GM12892 (cell line): ENCODE measurements around the gene NAGS. TPM values are rescaled to one million over a fixed set of nuclear protein-coding genes. Genes with fewer than 3 reads are reported as not detected.
"Not testable (repeated sequence)": the region's sequence is repeated elsewhere in the genome, so short reads cannot be mapped to it uniquely, and the experiment has no call there.

Experiments
- DNase-seq: peaks from one replicate; pipeline ENCODE4 v3.0.0; 2011; ENCODE audit not compliant: insufficient read length
- FAIRE-seq: peaks from 2 replicates; lab custom pipeline; 2011; peaks lifted over from hg19 to GRCh38; lab: Jason Lieb, UNC
- POLR2A ChIP-seq: IDR thresholded peaks from 2 replicates; pipeline ENCODE4 v1.6.1; 2011; ENCODE audit warnings: low read depth, low read length, control low read depth
- POLR2AphosphoS5 ChIP-seq: IDR thresholded peaks from 2 replicates; pipeline ENCODE4 v1.6.1; 2011; ENCODE audit warnings: low read depth, low read length, control low read depth
- TAF1 ChIP-seq: IDR thresholded peaks from 2 replicates; pipeline ENCODE4 v1.6.1; 2011; ENCODE audit warnings: low read depth, mild to moderate bottlenecking, control low read depth, low read length, borderline replicate concordance
- polyA plus RNA-seq: library from polyadenylated mRNA; unstranded; fragments of >200 nt; gene quantifications from one replicate; pipeline ENCODE4 v1.2.1, GENCODE V29; 2012; ENCODE audit warnings: missing spikeins, inconsistent platforms; ENCODE audit not compliant: missing spikeins

NAGS gene, protein sequence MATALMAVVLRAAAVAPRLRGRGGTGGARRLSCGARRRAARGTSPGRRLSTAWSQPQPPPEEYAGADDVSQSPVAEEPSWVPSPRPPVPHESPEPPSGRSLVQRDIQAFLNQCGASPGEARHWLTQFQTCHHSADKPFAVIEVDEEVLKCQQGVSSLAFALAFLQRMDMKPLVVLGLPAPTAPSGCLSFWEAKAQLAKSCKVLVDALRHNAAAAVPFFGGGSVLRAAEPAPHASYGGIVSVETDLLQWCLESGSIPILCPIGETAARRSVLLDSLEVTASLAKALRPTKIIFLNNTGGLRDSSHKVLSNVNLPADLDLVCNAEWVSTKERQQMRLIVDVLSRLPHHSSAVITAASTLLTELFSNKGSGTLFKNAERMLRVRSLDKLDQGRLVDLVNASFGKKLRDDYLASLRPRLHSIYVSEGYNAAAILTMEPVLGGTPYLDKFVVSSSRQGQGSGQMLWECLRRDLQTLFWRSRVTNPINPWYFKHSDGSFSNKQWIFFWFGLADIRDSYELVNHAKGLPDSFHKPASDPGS
- polyA plus RNA-seq: 0.47 TPM

DNA sequence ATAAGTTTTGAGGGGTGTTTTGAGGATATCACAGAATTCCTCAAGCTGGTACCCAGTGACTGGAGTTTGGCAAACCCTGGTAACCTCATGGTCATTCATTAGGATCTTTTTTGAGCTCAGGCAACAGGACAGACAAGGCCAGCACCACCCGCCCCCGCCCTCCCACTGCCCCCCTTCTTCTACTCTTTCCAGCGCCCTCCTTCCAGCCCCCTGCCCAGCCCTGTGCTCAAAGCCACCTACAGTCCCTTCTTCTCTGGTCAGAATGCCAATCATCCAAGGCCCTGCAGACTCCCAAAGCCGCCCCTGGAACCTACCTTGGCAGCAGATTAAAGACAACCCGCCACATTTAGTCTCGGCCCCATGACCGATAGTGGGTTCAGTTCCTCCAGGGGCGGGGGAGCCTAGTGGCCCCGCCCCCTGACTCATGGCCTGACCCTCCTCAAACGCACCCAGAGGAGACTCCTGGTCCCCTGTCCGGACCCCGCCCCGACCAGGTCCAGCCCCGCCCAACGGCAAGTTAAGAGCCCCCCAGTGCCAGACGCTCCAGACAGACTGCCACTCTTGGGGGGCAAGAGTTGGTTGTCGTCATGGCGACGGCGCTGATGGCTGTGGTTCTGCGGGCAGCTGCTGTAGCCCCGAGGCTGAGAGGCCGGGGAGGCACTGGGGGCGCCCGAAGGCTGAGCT, at the start of gene NAGS:
Gene NAGS, plus strand, starts transcription at position 546 of the 684 bp plus-strand sequence. Its CDS starts 42 bp downstream, at position 588.
- FAIRE-seq: no peak
- no peak for TF ChIP-seq POLR2A
- TF ChIP-seq TAF1: no peak
- no peak for TF ChIP-seq POLR2AphosphoS5
- no peak for DNase-seq

DNA sequence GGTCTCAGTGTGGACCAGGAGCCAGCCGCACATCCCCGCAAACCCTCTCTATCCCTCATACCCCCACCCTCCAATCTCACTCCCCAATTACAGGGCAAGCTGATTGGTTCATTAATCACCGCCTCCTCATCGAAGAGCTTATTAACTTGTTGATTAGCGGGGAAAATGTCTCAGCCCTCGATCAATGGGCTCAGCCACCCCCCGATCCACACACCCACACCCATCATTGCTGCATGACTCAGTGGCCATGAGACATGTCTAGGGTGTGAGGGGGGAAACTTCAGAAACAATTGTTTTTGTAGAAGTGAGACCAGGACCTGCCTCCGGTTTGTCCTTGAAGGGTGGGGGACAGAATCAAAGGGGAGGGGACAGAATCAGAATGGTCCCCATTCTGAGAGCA, 48.2 kb upstream of the NAGS start:
- FAIRE-seq (no peak), DNase-seq (no peak)
- no peak for TF ChIP-seq TAF1
- no peak for TF ChIP-seq POLR2A
- TF ChIP-seq POLR2AphosphoS5: no peak

DNA sequence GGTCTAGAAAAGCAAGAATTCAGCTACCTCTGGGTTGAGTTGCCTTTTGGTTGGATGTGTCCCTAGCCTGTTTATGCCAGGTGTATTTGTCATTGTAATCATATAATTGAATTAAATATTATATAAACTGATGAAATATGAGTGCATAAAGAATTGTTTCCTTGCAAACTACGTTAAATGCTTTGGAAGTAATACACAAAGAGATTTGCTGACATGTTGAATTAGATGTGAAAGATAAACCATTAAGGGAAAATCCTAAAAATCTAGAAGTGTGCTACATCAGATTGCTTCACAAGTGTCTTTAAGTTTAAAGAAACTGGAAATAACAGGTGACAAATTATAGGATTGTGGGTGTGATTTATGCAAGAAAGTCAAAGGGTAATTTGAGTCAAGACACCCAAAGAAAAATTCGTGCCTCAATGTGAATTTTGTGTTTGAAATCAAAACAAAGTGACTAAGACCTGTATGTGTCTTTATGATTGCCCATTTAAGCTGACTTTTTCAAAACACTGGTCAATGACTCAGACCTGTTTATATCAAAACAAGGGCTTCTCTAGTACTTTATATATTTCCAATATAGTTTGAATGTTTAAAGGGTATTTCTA, 45.6 kb upstream of the NAGS start:
- FAIRE-seq: no peak

DNA sequence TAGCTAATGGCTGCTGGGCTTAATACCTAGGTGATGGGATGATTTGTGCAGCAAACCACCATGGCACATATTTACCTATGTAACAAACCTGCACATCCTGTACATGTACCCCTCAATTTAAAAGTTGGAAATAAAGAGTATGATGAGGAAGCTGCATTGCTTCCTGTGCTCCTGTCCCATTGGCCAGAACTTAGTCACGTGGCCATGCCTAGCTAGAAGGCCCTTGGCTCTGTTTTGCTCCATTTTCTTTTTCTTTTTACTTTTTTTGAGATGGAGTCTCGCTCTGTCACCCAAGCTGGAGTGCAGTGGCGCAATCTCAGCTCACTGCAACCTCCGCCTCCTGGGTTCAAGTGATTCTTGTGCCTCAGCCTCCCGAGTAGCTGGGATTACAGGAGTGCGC, 43.1 kb upstream of the NAGS start:
- not testable (repeated sequence) for DNase-seq, FAIRE-seq

More for the DNA sequence above, 45.6 kb upstream of the NAGS start:
- DNase-seq: no peak
- TF ChIP-seq POLR2A (no peak), TAF1 (no peak), POLR2AphosphoS5 (no peak)

DNA sequence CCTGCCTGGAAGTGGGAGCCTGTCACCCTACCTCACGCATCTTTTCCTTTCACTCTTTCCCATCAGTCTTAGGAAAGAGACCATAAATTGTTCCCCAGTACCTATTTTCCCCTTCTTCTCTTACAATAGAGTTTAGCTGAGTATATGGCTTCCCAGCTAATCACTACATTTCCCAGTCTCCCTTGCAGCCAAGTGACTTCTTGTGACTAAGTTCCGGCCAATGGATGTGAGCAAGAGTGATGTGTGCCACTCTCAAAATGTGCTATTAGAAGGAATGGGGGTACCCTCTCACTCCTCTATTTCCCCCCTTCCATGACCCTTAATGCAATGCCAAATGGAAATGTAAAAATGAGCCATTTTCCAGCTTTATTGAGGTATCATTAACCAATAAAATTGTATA, 42.5 kb upstream of the NAGS start:
- TF ChIP-seq POLR2A (no peak), TAF1 (no peak), POLR2AphosphoS5 (no peak)
- no peak for DNase-seq

DNA sequence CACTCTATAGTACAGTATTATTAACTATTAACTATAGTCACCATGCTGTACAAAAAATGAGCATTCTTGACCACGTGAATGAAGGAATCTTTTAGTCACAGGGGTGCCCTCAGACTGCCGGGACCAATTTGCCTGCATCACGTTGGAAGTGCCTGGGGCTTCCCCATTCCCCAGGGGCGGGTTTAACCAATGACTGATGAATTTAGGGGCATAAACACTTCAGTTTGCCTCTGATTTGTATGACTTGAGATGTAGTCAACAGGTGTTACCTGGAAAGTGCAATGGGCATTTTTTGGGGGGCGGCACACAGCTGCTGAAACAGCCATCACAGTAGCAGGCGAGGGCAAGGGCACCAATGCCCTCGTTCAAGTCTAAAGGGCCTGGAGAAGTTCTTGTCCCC, 41.9 kb upstream of the NAGS start:
- TF ChIP-seq POLR2A (no peak), TAF1 (no peak), POLR2AphosphoS5 (no peak)
- FAIRE-seq (no peak), DNase-seq (no peak)

More for the DNA sequence above, 42.5 kb upstream of the NAGS start:
- FAIRE-seq: no peak

DNA sequence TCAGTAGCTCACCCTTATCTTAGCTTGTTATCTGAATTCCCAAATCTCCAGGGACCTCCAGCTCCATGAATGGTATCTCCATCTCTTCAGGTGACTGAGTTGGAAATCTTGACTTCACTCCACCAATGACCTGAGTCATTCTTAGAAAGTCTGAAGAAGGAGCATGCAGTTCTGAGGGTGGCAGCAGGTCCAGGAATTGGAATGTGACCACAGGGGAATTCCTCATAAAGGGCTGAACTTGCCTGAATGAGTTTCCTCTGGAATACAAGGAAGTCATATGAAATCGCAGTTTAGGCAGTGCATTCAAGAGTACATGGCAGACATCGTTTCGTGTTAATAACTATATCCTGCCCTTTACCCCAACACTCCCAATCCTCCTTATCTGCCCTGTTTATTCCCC, 38.1 kb upstream of the NAGS start:
- DNase-seq (no peak), FAIRE-seq (no peak)
- TF ChIP-seq POLR2A (no peak), POLR2AphosphoS5 (no peak), TAF1 (no peak)

DNA sequence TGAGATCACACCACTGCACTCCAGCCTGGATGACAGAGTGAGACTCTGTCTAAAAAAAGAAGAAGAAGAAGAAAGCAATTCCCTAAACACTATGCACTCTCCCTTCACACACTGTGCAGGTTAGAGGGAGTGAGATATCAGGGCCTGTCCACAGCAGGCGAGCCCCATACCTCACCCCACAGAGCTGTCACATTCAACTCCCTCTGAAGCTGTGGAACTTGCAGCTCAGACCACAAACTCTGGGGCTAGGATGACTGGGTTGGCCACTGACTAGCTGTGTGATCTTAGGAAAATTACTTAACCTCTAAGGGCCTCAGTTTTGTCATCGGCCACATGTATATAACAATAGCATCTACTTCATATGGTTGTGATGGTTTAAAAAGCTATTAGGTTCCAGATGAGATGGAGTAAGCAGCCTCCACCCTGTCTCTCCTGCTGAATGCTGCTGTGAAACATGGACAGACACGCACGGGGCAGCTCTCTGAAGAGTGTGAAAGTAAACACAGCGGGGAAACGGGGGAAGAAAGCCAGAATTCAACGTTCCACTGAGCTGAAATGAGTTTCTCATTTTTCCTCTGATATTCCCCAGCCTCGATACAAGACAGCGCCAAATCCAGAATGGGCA, 37.1 kb upstream of the NAGS start:
- no peak for FAIRE-seq
- no peak for DNase-seq
- TF ChIP-seq TAF1 (no peak), POLR2A (no peak), POLR2AphosphoS5 (no peak)

DNA sequence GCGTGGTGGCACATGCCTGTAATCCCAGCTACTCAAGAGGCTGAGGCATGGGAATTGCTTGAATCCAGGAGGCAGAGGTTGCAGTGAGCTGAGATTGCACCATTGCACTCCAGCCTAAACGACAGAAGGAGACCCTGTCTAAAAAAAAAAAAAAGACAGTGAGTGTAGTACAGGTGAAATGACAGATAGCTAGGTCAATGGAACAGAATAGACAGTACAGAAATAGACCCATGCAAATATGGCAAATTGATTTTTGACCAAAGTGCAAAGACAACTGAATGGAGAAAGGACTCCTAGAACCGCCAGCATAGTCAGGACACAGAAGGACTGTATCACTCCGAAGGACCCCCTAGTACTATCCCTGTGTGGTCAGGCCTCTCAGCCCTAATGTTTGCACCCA, 34.1 kb upstream of the NAGS start:
- DNase-seq: no peak
- no peak for TF ChIP-seq POLR2A
- TF ChIP-seq TAF1: no peak
- TF ChIP-seq POLR2AphosphoS5: no peak
- FAIRE-seq: no peak

DNA sequence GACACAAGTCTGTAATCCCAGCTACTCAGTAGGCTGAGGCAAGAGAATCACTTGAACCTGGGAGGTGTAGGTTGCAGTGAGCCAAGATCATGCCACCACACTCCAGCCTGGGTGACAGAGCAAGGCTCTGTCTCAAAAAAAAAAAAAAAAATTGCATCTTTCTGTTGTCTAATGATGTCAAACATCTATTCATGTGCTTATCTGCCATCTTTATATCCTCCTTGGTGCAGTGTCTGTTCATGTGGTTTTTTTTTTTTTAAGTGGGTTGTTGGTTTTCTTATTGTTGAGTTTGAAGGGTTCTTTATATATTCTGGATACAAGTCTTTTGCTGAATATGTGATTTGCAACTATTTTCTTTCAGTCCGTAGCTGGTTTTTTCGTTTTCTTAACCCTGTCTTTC, 33.0 kb upstream of the NAGS start:
- FAIRE-seq, DNase-seq: not testable (repeated sequence)

DNA sequence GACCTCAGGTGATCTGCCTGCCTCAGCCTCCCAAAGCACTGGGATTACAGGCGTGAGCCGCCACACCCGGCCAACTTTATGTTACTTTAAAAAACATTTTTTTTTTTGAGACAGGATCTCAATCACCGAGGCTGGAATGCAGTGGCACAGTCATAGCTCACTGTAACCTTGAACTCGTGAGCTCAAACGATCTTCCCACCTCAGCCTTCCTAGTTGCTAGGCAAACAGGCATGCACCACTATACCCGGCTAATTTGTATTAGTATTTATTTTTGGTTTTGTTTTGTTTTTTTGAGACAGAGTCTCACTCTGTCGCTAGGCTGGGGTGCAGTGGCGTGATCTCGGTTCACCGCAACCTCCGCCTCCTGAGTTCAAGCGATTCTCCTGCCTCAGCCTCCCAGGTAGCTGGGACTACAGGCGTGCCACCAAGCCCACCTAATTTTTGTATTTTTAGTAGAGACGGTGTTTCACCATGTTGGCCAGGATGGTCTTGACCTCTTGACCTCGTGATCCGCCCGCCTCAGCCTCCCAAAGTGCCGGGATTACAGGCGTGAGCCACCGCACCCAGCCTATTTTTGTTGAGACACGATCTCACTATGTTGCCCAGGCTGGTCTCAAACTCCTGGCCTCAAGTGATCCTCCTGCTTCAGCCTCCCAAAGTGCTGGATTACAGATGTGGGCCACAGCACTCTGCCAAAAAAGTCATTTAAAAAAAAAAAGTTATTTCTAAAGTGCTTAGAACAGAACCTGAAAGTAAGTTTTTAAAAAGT, 31.8 kb upstream of the NAGS start:
- not testable (repeated sequence) for DNase-seq, FAIRE-seq
